Omental fat pad (tissue), 4 donors: ENCODE results near the gene METTL25B. TPM values are rescaled to one million over a fixed set of nuclear protein-coding genes. Genes with fewer than 3 reads are reported as not detected.

ENCODE experiments used
- total RNA-seq, 4 donors: library from RNA; depleted of rRNA; stranded (reverse); fragments of >200 nt; gene quantifications; one replicate each; pipeline ENCODE4 v1.1.0, GENCODE V29; 2016

The METTL25B gene
- total RNA-seq, 4 donors from 2014 or later: 12.1 to 25.4 (median 18.8) TPM

Other genes with a start within 250 kb of the METTL25B start
- 10 to 100 TPM; 22.8 to 33.8 (median 28.1) TPM for gene MEF2D, start 227.7 kb upstream of the METTL25B start, total RNA-seq
- gene IQGAP3, start 155.9 kb upstream of the METTL25B start, total RNA-seq: 1 to 10 TPM in 1 of 4 donors, under 1 TPM in 3; 0.16 to 4.2 (median 0.23) TPM
- not detected for gene TTC24, start 148.7 kb upstream of the METTL25B start, total RNA-seq
- 10 to 100 TPM; 49.4 to 71.5 (median 58.9) TPM for gene NAXE, start 136.7 kb upstream of the METTL25B start, total RNA-seq
- gene GPATCH4, start 127.0 kb upstream of the METTL25B start, total RNA-seq: 10 to 100 TPM; 30.2 to 77.5 (median 35.5) TPM
- 1 to 10 TPM in 1 of 4 donors, not detected in 3; 2.8 TPM for gene HAPLN2, start 109.1 kb upstream of the METTL25B start, total RNA-seq
- not detected for gene BCAN, start 86.4 kb upstream of the METTL25B start, total RNA-seq
- gene NES, start 51.1 kb upstream of the METTL25B start, total RNA-seq: 10 to 100 TPM; 17.4 to 76.4 (median 27.7) TPM
- 1 to 10 TPM in 3 of 4 donors, not detected in 1; 4.5 to 8.8 (median 8.8) TPM for gene CRABP2, start 22.9 kb upstream of the METTL25B start, total RNA-seq
- gene ISG20L2, start 297 bp downstream of the METTL25B start, total RNA-seq: 10 to 100 TPM; 19.8 to 34.1 (median 28.2) TPM
- 10 to 100 TPM; 45.0 to 74.4 (median 69.8) TPM for gene MRPL24, start 12.6 kb downstream of the METTL25B start, total RNA-seq
- gene HDGF, start 23.2 kb downstream of the METTL25B start, total RNA-seq: 100 to 1,000 TPM; 124 to 242 (median 137) TPM
- 10 to 100 TPM; 25.5 to 34.7 (median 28.2) TPM for gene PRCC, start 39.1 kb downstream of the METTL25B start, total RNA-seq
- 1 to 10 TPM; 2.2 to 6.5 (median 3.7) TPM for gene SH2D2A, start 88.4 kb downstream of the METTL25B start, total RNA-seq
- gene INSRR, start 130.6 kb downstream of the METTL25B start, total RNA-seq: under 1 TPM in 3 of 4 donors, not detected in 1; 0.06 to 0.12 (median 0.09) TPM
- gene NTRK1, start 132.4 kb downstream of the METTL25B start, total RNA-seq: 1 to 10 TPM; 1.3 to 6.3 (median 1.6) TPM
- gene PEAR1, start 165.2 kb downstream of the METTL25B start, total RNA-seq: 10 to 100 TPM in 2 of 4 donors, 1 to 10 TPM in 2; 5.4 to 29.5 (median 9.0) TPM
- not detected for gene LRRC71, start 192.2 kb downstream of the METTL25B start, total RNA-seq